GM18861 (cell line): Measurements from ENCODE around the gene ADGRG6.

ENCODE experiments used
- ATAC-seq: cut with Tn5 transposase; IDR thresholded peaks from one replicate; pipeline ENCODE4 v1.9.1; 2021; ENCODE audit not compliant: unreplicated experiment

ADGRG6 gene

DNA sequence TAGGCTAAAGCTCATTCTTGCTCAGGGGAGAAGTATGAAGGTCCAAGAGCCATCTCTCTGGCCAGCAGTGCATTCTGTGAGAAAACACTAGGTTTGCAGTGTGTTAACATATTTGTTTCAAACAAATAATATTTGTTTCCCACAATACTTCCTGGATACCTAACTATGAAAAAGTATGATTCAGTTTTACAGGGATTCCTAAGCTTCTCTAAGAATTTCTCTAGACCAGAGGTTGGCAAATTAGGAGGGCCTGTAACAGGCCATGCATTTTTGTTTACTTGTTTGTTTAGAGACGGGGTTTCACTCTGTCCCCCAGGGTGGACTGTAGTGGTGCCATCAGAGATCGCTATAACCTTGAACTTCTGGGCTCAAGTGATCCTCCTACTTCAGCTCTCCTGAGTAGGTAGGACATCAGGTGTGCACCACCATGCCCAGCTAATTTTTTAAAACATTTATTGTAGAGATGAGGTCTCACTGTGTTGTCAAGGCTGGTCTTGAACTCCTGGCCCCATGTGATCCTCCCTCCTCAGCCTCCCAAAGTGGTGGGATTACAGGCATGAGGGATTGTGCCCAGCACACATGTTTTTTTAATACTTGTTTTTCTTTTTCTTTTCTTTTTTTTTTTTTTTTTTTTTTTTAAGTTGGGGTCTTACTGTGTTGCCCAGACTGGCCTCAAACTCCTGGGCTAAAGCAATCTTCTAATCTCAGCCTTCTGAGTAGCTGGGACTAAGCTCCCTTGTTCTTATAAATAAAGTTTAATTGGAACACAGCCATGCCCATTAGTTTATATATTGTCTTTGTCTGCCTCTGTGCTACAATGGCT lies 71.7 kb downstream of the ADGRG6 start:
- no peak for ATAC-seq

DNA sequence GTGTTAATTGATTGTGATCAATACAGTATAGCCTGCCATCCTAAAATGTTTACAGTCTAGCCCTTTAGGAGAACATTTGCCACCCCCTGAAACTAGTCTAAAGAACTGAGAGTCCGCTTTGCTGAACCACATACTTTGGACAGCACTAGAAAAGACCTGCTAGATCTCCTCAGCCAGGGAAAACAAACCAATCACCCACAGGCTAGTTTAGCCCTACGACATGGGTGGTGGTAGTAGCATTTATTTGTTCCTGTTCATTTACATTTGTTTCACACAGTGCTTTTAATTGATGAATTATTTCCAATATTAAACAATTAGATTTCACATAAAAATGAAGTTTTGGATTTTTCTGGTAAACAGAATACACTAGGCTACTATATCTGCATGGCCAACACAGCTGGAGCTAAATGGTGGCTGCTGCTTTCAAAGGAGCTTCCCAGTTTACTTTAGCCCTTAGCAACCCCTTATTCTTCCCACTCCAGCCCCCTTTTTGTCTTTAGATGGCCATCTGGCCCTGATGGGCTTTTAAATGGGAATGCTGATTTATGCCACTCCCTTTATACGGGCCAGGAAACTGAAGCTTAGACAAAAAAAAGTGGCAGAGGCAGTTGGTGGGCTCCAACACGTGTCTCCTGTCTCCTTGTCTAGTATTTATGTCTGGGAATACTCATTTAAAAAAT lies 72.4 kb downstream of the ADGRG6 start:
- ATAC-seq: no peak

DNA sequence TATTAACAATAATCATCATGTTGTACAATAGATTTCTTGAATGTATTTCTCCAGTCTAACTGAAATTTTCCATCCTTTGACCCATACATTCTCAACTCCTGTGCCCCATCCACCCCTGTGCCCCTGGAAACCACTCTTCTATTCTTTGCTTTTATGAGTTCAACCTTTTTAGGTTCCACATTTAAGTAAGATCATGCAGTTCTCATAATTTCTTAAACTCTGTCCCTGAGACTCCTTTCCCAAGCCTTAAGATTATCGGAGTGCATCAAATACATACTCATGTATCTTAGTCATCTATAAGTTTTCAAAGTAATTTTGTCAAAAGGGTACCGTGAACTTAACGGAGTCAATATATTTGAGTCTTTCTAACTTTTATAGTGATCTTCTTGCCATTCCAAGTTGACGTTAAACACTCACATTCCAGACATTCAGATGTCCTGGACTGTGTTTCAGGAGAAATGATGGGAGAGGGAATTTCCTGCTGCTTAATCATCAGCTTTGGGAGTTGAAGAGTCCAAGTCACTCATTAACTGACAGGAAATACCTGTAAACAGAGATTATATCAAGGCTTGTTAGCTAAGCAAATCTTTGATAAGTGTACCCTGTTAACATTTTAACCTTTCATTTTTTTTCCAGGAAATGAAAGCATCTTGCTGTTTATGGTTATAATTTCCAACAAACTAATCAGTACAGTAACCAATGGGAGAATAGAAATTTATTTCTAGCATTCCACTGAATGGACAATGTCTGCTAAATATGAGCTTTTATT lies 73.3 kb downstream of the ADGRG6 start:
- ATAC-seq: no peak

DNA sequence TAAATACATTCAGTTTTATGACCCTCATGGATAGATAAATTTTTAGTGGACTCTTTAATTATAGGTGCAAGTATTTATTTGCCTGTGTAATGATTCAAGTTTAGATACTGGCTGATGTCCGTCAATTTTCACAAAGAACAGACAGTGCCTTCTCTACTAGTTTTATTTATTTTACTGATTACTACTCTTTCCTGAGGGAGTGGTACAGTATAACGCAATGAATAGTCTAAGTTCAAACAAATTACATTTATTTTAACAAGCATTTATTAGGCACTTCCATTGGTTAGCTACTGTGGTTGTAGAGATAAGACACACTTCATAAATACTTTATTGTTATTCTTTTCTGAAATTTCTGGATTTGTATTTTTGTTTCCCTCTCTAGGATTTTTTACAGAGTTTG lies 74.3 kb downstream of the ADGRG6 start:
- no peak for ATAC-seq

DNA sequence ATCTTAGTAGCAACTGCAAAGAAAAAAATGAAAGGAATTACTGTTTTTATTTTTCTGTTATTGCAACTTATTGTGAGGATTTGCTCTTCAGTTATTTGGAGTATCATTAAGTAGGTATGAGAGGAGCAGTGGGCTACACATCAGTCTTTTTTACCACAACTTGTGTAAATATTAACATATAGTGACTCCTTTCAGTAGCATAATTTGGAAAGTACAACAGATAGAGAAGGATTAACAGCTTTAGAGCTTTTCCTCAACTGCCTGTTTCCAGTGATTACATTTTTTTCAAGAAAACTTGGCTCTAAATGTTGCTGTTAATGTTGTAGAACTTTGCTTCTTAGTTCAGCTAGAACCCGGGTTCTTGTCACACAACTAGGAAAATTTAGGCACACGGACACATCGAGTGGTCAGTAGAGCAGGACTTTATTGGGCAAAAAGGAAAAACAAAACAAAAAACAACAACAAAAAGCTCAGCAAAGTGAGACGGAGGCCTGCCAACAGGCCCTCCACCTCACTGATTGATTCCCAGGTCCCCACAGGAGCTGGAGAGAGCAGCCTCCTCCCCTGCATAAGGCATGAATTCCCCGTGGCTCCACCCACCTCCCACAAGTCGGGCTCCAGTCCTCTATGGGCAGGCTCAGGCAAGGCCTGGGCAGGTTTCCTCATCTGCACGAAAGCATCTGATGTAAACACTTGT lies 75.1 kb downstream of the ADGRG6 start:
- ATAC-seq: no peak

DNA sequence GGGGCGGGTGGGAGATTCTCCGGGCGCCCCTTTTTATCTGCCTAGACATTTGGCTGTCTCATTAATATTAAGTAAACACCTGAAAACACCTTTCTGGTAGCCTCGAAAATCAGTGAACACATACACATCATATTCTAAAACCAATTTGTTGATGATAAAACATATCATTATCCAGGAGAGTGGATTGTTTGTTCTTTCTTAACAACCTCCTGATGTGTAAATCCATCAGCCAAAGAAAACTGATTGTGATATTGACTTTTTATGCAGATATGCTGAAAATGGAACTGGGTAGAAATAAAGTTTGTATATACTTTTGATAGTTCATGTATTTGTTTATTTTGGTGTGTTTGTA lies 75.7 kb downstream of the ADGRG6 start:
- no peak for ATAC-seq

DNA sequence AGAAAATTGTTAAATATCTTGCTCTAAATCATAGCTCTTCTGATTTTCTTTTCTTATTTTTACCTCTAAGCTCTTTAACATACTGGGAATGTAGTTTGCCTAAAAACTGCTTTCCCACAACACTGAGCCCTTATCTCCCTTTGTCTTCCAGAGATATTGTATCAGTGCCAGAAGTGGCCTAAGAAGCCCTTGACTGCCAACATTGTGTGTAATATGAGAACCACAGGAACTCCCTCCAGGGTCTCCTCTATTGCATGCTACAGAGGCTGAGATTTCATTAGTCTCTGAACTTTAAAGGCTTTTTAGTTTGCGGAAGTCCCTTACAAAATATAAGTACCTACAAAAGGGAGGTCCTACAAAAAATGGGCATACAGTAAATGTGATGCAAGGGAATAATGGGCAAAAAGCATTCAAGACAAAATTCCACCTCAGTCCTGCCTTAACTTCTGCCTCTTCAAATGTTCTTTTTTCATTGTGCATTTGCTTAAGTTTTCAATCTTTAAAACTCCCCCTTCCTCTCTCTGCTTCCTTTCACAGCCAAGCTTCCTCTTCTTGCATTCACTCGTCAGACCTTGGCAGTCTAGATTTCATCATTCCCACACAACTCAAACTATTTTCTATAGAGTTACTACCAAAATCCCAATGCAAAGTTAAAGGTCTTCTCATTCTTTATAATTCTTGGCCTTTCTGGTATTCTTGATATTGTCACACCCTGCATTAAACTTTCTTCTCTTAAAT lies 76.5 kb downstream of the ADGRG6 start:
- no peak for ATAC-seq

DNA sequence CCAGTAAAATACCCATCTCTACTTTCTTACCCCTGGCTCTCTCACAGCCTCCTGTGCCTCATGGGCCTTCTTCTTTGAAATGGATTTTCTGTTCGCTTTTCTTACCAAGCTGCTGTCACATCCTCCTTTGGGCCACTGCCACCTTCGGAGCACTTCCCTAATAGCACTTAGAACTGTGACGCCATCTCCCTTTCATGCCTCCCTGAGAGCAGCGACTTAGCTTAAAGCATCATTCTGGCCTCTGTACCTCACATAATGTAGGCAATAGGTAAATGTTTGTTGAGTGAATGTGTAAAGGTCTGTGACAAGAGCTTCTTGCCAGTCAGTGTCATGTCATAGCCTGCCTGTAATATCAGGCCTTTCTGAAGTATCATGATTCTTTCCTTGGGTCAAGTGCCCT lies 78.8 kb downstream of the ADGRG6 start:
- no peak for ATAC-seq

DNA sequence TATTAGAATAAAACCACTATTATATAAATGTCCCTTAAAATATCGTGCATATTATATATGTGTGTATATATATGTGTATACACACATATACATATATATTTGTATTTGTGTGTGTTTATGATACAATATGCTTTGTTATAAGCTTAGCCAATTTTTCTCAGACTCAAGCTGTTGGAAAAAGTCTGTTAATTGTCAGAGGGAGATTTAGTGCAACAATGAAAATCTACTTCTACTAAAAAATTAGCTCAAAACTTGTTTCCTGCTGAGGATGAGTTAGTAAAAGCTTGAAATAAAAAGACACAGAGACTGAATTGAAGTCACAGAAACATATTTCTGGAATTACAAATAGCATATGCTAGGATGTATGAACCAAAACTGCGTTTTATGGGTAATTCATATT lies 79.4 kb downstream of the ADGRG6 start:
- ATAC-seq: no peak

DNA sequence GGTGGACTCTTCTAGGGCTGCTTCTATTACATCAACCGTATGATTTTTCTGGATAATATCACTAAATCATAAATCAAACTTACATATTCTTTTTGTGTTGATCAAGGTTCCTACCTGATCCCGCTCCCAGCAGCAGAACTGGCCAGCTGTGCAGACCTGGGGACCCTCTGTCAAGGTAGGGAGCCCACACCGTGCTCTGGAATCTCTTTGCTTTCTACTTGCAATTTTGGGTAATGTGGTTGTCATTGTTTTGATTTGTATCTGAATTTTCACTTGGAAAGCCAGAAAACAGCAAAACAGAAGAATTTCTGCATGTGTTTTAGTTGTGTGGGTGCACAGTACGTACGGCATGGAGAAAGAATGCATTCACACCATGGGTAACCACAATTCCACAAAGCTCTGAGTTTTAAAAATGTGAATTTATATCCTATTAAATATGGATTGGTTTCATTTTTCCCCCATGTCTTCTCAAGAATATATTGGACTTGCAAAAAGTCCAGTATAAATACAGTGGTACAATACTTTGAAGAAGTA lies 80.1 kb downstream of the ADGRG6 start:
- ATAC-seq: no peak

DNA sequence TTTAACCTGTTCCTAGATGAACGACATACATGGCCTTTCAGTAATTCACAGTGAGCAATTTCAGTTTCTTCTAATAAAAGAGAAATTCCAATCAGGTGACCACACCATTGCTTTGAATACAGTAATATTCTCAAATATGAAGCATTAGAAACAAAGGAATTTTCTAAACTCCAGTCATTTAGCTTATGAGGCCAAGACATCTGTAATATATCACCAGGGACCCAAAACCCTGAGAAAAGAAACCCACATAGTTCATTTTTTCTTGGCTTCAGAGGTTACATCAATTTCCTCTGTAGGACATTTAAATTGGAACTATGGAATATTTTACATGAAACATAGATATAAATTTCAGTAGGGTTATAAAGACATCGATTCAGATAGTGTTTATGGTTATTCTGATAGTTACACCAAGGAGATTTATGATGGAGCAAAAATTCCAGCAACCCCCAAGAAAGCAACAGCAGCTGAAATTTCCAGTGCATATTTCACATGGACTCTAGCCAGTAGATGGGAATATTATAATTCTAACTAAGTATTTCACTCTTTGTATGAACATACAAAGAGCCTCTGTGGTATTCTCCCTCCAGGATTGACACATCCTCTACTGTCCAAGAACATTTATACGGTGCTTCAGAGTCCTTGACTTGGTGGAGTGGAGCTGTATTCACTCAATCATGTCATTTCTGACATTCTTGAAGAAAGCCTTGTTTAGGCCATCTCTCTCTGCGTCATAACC lies 82.9 kb downstream of the ADGRG6 start:
- ATAC-seq: no peak

DNA sequence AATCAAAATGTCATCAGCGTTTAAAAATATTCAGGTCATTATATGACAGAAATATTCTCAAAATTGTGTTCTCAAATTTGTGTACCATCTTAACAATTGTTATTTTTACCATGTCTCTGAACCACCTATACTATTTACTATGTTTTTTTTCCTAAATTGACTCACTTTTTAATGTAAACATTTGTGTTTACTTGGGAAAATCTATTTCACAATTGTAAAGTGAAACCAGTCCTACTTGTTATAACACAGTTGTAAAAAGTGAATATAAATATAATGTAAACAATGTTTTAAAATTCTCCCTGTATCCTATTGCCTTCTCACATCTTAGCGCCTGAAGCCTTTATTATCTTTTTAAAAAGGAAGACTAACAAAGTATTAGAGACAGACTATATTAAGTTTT lies 83.5 kb downstream of the ADGRG6 start:
- no peak for ATAC-seq

DNA sequence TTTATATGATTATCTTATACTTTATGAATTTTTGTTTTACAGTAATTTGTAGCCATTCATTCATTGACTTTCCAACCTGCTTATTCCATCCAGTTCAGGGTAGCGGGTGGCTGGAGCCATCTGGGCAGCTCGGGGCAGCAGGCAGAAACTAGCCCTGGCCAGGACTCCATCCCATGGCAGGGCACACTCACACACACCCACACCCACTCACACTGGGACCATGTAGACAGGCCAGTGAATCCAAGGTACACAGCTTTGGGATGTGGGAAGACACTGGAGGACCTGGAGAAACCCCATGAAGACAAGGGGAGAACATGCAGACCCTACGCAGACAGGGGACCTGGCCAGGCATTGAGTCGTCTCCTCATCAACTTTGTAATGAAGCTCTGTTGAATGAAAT lies 84.8 kb downstream of the ADGRG6 start:
- ATAC-seq: no peak

DNA sequence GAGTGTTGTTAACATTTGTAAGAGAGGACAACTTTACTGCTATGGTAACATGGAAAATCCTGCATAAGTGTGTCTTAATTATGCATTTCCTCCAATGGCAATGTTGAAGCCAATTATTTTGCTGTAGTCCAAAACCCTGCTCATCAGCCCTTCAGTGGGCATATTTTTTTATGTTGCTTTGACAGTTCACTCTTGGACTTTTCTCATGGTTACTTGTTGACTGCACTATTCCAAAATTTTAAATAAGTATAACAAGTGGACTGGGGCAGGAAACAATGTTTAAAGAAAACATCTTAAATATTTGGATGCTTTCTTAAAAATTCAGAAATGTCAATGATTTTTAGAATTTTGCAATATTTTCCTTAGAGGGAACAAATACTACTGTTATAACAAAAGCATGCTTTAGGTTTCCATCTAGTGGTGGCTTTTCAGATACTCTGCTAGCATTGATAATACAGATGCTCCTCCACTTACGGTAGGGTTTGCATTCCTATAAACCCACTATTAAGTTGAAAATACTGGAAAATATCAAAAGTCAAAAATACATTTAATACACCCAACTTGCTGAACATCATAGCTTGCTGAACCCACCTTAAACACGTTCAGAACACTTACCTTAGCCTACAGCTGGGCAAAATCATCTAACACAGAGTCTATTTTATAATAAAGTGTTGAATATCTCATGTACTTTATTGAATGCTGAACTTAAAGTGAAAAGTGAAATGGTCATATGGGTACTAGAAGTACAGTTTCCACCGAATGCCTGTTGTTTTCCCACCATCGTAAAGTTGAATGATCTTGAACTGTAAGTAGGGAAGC lies 86.4 kb downstream of the ADGRG6 start:
- ATAC-seq: no peak

DNA sequence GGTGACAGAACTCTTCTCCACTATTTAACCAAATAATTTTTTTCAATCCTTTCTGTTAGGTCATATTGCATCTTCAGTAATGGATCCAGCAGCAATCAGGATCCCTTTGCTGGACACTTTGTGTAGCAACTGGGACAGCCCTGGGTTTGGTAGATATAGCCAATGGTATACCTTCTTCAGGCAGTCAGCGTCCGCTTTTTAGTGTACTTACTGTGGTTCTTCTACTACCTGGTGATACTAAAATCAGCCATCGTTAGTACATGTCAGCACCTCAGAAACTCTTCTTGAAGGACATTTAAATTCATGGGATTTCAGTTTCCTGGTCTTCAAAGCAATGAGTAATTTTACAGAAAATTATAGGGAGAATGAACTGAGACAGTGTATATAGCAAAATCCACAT lies 93.5 kb downstream of the ADGRG6 start:
- no peak for ATAC-seq

DNA sequence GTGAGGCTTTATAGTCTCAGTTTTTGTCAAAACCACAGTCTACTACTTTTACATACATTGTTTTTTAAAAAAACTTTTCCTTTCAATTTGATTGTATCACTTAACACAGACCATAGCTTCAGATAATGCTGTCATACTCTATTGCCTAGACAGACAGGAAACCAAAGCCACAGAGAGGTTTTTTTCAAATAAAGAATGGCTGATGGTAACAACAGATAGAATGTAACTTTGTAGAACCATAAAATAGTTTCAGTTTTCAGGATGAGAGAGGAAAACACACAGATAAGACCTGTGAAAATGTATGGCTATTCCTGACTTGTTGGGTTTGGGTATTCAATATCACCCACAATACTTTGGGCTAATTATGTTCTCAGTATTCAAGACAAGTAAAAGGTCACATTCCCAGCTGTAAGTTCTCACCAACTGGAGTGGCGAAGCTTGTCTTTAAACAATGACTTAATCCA lies 94.0 kb downstream of the ADGRG6 start:
- ATAC-seq: peak; percentile 99

DNA sequence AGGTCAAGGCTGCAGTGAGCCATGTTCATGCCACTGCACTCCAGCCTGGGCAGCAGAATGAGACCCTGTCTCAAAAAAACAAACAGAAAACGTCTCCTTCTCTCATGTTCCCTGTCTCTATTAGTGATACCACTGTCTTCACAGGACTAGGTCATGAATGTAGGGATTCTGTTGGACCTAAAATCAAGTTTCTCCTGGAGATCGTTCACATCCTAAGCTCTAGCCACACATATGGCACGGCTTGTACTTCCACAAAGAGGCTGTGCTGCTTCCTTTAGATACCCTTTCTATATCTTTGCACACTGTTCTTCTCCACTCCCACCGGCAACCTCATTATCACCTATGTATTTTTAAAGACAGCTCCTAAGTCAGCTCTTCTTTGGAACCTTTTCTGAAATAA lies 96.5 kb downstream of the ADGRG6 start:
- ATAC-seq: no peak

DNA sequence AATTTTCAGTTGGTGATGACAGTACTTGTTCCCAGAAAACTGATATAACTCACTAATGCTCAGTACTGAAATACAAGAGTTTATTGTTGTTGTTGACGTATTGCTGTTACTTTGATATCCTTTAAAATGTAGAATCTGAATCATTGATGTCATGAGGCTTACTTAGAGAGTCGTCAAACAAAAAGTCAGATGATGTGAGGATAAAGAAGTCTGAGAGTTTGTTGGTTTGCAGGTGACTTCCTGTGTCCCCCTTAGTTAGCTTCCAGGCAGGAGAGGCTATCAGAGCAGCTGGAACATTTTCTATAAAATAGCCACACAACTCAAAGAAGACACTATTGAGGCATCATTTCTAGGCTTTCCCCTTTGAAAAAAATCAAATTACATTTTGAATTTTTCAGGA lies 97.9 kb downstream of the ADGRG6 start:
- ATAC-seq: no peak

DNA sequence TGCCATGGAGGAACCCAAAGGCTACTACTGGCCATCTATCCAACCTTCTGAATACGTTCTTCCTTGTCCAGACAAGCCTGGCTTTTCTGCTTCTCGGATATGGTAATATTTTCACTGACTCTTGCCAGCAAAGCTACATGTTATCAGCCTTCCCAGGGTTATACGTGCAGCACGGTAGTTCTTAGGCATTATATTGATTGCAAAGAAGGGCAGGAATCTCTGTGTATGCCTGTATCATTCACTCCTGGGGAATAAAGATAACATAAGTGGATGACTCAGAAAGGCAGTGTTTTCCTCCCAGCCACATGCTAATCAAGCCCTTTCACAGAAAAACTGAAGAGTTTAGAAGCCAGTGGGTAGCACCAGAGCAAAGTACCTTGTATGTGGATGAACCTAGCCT lies 98.7 kb downstream of the ADGRG6 start:
- ATAC-seq: no peak
